ENCODE results near the gene ARL15.

GRCh38 chr5:53908757-53909156, 401.6 kb downstream of the ARL15 start:
- no peak for TF ChIP-seq CTCF (IDR thresholded peaks at IDR 0.05)
- TF ChIP-seq EP300 (IDR thresholded peaks at IDR 0.05): no peak
- no peak for TF ChIP-seq POLR2A (IDR thresholded peaks at IDR 0.05)
